HG02970 (cell line): ENCODE data around the gene LSR.
A peak's percentile ranks its signal among the peaks of the same experiment; 100 is the strongest.

Experiments used
- ATAC-seq: cut with Tn5 transposase; IDR thresholded peaks from one replicate; pipeline ENCODE4 v1.9.1; 2021; ENCODE audit warnings: mild to moderate bottlenecking, moderate library complexity, moderate number of reproducible peaks; ENCODE audit not compliant: unreplicated experiment, low FRiP score

LSR gene

GRCh38 chr19:35248310-35249145 lies at the start of gene LSR:
Gene LSR, plus strand, starts transcription at chr19:35249002. Its CDS starts 21 bp downstream, at chr19:35249023.
- ATAC-seq, result peak; percentile 82

DNA sequence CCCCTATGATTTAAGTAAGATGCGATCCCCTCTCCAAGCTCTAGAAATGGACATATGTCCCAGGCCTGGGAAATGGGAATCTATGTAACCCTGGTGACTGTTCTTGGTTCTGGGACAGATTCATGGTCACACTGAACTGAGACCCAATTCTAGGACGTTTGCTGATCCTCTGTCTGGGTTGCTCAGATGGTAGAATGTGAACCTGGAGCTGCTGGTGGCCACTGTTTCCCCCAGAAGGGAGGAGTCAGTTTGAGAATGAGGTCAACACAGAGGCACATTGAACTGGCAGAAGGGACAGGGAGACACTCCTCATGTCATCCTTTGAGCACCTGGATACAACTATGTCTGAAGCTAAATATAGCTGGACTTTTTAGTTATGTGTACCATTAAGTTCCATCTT lies 49.3 kb upstream of the LSR start:
- no peak for ATAC-seq

DNA sequence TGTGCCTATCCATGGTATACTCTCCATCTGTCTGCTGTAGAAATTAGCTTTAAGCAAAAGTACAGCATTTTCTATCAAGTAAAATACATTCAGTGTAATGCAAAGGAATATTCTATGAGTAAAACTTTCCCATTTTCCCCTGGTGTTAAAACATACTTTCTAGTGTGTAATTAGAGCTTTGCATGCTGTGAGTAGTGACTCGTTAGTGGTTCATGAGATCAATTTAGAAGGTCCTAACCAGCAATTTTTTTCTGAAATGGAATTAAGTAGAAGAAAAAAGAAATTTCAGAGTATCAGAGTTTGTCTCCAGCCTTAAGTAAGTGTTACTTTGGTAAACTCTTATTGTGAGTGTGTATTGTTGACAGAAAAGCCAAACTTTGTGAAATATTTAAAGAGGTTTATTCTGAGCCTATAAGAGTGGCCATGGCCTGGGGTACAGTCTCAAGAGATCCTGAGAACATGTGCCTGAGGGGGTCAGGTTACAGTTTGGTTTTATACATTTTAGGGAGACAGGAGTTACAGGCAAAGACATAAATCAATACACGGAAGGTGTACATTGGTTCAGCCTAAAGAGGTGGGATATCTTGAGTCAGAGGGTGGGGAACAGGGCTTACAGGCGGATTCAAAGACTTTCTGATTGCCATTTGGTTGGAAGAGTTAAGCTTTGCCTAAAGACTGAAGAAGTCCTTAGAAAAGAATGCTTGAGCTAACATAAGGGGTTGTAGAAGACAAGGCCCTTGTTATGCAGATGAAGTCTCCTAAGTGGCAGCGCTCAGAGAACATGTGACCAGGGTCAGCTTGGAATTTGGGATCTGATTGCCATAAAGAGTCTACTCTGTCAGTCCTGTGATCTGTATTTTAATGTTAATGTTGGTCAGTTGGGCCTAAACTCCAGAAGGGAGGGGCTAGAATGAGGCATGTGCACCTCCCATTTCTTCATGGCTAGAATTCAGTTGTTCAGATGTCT lies 45.8 kb upstream of the LSR start:
- ATAC-seq, result no peak

DNA sequence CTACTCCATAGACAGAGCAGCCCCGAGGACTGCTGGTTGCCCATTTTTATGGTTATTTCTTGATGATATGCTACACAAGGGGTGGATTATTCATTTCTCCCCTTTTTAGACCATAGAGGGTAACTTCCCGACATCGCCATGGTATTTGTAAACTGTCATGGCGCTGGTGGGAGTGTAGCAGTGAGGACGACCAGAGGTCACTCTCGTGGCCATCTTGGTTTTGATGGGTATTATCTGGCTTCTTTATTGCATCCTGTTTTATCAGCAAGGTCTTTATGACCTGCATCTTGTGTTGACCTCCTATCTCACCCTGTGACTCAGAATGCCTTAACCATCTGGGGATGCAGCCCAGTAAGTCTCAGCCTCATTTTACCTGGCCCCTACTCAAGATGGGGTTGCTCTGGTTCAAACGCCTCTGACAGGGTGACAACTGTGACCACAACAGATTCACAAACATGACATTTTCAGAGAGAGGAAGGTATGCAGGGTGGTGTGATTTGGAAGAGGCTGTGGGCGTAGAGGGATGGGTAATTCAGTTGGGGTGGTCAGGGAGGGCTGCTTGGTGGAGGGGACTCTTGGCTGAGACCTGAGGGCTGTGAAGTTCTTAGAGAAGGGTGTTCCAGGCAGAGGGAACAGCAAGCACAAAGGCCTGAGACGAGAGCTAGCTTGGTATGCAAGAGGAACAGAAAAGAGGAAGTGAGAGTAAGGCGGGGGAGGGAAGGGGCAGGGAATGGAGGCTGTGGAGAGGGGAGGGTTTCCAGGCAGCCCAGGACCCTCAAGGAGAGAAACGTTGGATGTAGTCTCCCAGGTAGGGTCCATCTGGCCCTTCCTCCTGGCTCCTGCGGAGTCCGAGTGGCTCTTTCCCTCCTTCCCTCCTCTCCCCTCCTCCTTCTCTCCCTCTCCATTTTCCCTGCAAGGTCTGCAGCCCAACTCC lies 43.7 kb upstream of the LSR start:
- ATAC-seq, result no peak

GRCh38 chr19:35205733-35206323 lies 43.0 kb upstream of the LSR start:
- ATAC-seq, result no peak

DNA sequence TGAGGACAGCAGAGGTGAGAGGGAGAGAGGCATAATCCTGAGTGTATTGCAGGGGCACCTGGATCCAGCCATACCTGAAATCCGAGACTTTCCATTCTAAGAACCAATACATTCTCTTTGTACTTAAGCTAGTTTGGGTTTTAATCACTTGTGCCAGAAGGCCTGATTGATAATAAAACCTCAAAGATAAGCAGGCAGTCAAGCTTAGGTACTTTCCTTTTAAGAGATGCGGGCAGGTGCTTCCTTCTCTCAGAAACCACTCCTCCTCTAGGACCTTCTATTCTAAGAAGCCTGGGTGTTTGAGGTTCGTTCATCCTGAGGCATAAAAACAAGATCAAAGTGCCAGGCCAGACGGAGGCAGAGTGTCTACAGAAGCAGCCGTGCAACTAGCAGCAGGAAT lies 42.4 kb upstream of the LSR start:
- no peak for ATAC-seq

DNA sequence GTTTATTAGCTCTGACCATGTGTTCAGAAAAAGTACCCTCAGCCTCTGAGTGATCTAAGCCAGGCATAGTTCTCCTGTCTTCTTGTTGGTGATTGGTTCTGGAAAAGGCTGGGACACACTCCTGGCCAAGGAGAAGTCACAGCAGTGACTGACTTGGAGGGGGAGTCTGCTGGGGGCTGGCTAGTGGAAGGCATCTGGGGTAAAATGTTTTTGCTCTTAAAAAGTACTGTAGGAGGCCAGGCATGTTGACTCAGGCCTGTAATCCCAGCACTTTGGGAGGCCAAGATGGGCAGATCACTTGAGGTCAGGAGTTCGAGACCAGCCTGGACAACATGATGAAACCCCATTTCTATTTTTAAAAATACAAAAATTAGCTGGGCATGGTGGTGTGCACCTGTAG lies 41.9 kb upstream of the LSR start:
- ATAC-seq, result no peak

GRCh38 chr19:35207391-35207871 lies 41.4 kb upstream of the LSR start:
- ATAC-seq, result no peak

DNA sequence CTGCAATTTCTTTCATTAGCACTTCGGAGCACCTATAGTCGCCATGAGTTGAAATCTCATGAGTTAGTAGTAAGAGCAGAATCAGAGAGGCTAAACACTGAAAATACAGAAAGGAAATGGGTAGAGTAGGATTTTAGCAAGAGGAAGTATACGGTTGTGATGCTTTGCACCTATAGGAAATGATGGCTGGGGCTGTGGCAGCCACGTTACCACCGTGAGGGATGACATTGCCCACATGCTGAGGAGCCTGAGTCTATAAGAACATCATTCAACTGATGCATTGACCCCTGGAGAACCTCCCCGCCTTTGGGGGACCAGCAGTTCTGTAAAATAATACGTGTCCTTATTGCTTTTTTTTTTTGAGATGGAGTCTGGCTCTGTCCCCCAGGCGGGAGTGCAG lies 40.7 kb upstream of the LSR start:
- ATAC-seq, result no peak

GRCh38 chr19:35209646-35210045 lies 39.2 kb upstream of the LSR start:
- no peak for ATAC-seq

DNA sequence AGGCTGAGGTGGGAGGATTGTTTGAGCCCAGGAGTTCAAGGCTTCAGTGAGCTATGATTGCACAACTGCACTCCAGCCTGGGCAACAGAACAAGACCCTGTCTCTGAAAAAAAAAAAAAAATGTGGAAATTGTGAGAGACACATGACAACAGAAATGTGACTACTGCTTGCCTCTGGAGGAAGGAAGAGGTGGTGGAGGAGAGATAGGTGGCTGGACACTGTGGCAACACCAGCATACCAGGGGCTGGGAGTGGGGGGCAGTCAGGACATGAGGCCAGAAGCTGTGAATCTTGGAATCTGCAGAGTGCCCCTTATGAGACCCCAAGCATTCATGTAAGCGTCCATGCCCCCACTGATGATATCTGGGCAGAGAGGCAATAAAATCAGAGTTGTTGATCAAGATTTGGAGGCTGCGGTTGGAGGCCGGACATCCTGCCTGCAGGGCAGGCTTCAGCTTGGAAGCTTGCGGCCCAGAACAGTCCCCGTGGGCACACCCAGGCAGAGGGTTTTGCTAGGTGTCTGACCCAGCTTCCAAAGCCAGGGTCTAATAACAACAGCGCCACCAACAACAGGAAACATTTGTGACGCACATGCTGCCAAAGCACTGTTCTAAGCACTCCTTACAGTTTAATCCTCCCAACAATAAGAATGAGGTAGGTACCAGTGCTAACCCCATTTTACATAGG lies 37.1 kb upstream of the LSR start:
- ATAC-seq, result no peak

GRCh38 chr19:35212241-35212640 lies 36.6 kb upstream of the LSR start:
- ATAC-seq, result no peak

- peak; percentile 54 for ATAC-seq
Measured at GRCh38 chr19:35213663-35214632, 34.9 kb upstream of the LSR start.

GRCh38 chr19:35214766-35215422 lies 33.9 kb upstream of the LSR start:
- ATAC-seq, result no peak

GRCh38 chr19:35216016-35216832 lies 32.6 kb upstream of the LSR start:
- ATAC-seq, result no peak

DNA sequence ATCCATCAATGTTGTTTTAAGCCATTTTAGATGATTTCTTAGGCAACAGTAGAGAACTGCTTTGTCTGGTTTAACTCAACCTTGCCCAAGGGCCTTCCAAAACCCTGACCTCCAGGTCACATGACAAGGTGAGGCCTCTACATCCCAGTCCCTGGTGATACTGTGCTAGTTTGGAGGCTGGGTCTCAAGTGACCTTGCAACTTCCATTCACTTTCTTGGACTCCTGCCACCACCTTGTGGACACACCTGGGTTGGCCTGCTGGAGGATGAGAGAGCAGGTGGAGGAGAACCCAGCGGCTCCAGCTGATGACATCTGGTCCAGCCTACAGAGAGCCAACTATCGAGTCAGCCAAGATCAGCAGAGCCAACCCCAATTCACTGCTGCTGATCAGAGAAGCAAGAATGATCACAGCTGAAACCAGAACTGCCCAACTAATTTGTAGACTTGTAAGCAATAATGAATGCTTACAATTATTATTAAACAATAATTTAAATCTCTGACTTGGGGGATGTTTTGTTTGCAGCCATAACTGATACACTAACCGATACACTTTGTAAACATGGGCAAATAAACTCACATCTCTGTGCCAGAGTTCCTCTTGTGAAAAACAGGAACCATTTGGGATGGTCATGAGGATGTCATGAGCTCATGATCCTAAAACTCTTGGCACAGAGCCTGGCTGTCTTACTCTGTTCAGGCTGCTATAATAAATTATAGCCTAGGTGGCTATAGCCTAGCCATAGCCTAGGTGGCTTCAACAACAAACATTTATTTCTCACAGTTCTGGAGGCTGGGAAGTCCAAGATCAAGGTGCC lies 31.8 kb upstream of the LSR start:
- no peak for ATAC-seq
